ENCODE results near the gene DNHD1.

The DNHD1 gene

GRCh38 chr11:6538456-6538855 is 41.4 kb downstream of the DNHD1 start:
- no peak for DNase-seq

- no peak for DNase-seq
Measured at GRCh38 chr11:6538945-6539344, 41.9 kb downstream of the DNHD1 start.

- DNase-seq, result no peak
Measured at GRCh38 chr11:6539748-6540268, 42.7 kb downstream of the DNHD1 start.

GRCh38 chr11:6541356-6541755 is 44.3 kb downstream of the DNHD1 start:
- no peak for DNase-seq

GRCh38 chr11:6542727-6543126 is 45.6 kb downstream of the DNHD1 start:
- no peak for DNase-seq

- DNase-seq, result no peak
Measured at GRCh38 chr11:6544921-6545850, 48.1 kb downstream of the DNHD1 start.

- DNase-seq, result no peak
Measured at GRCh38 chr11:6545917-6546605, 49.0 kb downstream of the DNHD1 start.

- DNase-seq, result no peak
Measured at GRCh38 chr11:6546735-6547134, 49.7 kb downstream of the DNHD1 start.

- no peak for DNase-seq
Measured at GRCh38 chr11:6547177-6547576, 50.1 kb downstream of the DNHD1 start.

- DNase-seq, result no peak
Measured at GRCh38 chr11:6548121-6548520, 51.0 kb downstream of the DNHD1 start.

GRCh38 chr11:6548641-6549040 is 51.6 kb downstream of the DNHD1 start:
- no peak for DNase-seq

- no peak for DNase-seq
Measured at GRCh38 chr11:6553634-6554033, 56.6 kb downstream of the DNHD1 start.

GRCh38 chr11:6554828-6555706 is 58.0 kb downstream of the DNHD1 start:
- DNase-seq, result no peak

- DNase-seq, result no peak
Measured at GRCh38 chr11:6556139-6556949, 59.3 kb downstream of the DNHD1 start.

- DNase-seq, result no peak
Measured at GRCh38 chr11:6557063-6557462, 60.0 kb downstream of the DNHD1 start.

GRCh38 chr11:6557761-6558674 is 60.9 kb downstream of the DNHD1 start:
- DNase-seq, result no peak

- DNase-seq, result no peak
Measured at GRCh38 chr11:6559369-6559768, 62.3 kb downstream of the DNHD1 start.

- DNase-seq, result no peak
Measured at GRCh38 chr11:6561288-6561687, 64.2 kb downstream of the DNHD1 start.

GRCh38 chr11:6563121-6563619 is 66.1 kb downstream of the DNHD1 start:
- DNase-seq, result no peak

GRCh38 chr11:6563667-6564066 is 66.6 kb downstream of the DNHD1 start:
- no peak for DNase-seq
